ENCODE data around the gene PTPRM. TPM values are rescaled to one million over a fixed set of nuclear protein-coding genes. Genes with fewer than 3 reads are reported as not detected.

The PTPRM gene
- polyA plus RNA-seq, 1 experiment, result 81.1 TPM

DNA sequence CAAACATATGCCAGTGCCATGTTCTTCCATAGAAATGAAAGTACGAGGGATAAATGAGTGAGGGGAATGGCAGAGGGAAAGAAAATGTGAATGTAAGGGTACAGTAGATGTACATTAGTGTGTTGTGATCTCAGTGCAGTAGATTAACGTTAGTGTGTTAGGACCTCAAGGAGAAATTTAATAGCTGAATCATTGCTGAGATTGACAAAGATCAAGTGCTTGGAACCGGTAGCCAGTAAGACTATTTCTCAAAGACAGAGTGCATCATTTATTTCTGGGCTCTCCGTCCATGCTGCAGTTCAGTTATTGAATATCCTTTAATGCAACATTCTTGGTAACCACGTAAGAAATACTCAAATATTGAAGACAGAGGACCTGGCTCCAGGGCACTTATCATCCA is 246.0 kb downstream of the PTPRM start:
- ChIA-PET POLR2A (no interaction called here), CTCF (no interaction called here)
- no peak for DNase-seq (ENCODE audit: low read depth, low spot score)
- Histone ChIP-seq H3K27me3 (ENCODE audit: control insufficient read depth, insufficient read depth, low read length) (no peaks in the 10 kb centered on the region), H3K27ac (ENCODE audit: low read depth, low read length) (no peak overlapping the region), H3K9me3 (ENCODE audit: control insufficient read depth, insufficient read depth, low read length) (peaks cover 12% of the 10 kb centered on the region; the same call in 1 of the 2 replicates), H3K4me3 (ENCODE audit: low read depth, low read length) (no peak overlapping the region)
- TF ChIP-seq, protein P1, sequence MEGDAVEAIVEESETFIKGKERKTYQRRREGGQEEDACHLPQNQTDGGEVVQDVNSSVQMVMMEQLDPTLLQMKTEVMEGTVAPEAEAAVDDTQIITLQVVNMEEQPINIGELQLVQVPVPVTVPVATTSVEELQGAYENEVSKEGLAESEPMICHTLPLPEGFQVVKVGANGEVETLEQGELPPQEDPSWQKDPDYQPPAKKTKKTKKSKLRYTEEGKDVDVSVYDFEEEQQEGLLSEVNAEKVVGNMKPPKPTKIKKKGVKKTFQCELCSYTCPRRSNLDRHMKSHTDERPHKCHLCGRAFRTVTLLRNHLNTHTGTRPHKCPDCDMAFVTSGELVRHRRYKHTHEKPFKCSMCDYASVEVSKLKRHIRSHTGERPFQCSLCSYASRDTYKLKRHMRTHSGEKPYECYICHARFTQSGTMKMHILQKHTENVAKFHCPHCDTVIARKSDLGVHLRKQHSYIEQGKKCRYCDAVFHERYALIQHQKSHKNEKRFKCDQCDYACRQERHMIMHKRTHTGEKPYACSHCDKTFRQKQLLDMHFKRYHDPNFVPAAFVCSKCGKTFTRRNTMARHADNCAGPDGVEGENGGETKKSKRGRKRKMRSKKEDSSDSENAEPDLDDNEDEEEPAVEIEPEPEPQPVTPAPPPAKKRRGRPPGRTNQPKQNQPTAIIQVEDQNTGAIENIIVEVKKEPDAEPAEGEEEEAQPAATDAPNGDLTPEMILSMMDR (IDR thresholded peaks at IDR 0.05; ENCODE audit: low read depth, low read length), result no peak

DNA sequence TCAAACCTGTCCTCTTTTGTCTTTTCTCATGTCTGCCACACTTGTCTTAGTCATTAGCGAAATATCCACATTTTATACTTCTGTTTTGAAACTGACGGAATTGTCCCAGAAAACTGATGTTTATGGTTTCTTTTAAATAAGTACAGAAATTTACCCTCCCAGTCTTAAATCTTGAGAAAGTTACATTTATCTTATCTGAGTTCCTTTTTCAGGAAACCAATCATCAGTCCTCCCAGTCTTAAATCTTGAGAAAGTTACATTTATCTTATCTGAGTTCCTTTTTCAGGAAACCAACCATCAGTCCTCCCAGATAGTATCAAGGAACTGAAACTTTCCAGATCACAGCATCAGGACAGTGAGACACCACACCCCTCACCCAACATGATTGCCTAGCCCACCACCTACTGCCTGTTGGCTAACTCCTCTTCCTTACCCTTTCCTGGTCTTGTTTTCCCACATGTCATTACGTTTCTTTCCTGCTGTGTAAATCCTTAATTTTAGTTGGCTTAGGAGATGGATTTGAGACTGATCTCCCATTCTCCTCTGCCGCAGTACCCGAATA is 247.7 kb downstream of the PTPRM start:
- ChIA-PET CTCF (no interaction called here), POLR2A (no interaction called here)
- DNase-seq (ENCODE audit: low read depth, low spot score), result no peak
- no peak overlapping the region for H3K4me3 ChIP-seq (ENCODE audit: low read depth, low read length)
- TF ChIP-seq, protein P1 (IDR thresholded peaks at IDR 0.05; ENCODE audit: low read depth, low read length), result no peak
- no peaks in the 10 kb centered on the region for H3K27me3 ChIP-seq (ENCODE audit: control insufficient read depth, insufficient read depth, low read length)
- no peak overlapping the region for H3K27ac ChIP-seq (ENCODE audit: low read depth, low read length)
- peaks cover 12% of the 10 kb centered on the region; the same call in 1 of the 2 replicates for H3K9me3 ChIP-seq (ENCODE audit: control insufficient read depth, insufficient read depth, low read length)

DNA sequence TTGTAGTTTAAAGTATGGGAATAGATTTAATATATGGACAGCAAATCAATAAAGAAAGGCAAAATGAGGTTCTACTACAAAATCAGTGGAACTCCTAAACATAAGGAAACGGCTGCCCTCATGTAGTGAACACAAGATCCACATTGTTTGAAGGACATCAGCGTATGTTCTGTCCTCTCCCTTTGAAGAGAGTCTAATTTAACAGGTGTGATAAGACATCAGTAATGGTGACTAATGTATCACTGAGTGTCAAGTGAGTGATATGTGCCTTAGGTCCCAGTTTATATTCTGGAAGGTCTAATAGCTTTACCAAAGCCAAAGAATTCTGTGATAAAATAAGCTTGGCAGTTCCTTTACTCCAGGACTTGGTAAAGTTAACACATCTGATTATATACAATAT is 248.7 kb downstream of the PTPRM start:
- no peak for DNase-seq (ENCODE audit: low read depth, low spot score)
- H3K4me3 ChIP-seq (ENCODE audit: low read depth, low read length), result no peak overlapping the region
- POLR2A ChIA-PET, result no interaction called here
- peaks cover 12% of the 10 kb centered on the region; the same call in 1 of the 2 replicates for H3K9me3 ChIP-seq (ENCODE audit: control insufficient read depth, insufficient read depth, low read length)
- CTCF ChIA-PET, result interaction anchor here (0.6 kb wide), 1 partner anchor 248 kb away, joined by 3 read pairs; no protein-coding TSS in a partner anchor
- TF ChIP-seq, protein P1 (IDR thresholded peaks at IDR 0.05; ENCODE audit: low read depth, low read length), result no peak
- no peak overlapping the region for H3K27ac ChIP-seq (ENCODE audit: low read depth, low read length)
- H3K27me3 ChIP-seq (ENCODE audit: control insufficient read depth, insufficient read depth, low read length), result no peaks in the 10 kb centered on the region

DNA sequence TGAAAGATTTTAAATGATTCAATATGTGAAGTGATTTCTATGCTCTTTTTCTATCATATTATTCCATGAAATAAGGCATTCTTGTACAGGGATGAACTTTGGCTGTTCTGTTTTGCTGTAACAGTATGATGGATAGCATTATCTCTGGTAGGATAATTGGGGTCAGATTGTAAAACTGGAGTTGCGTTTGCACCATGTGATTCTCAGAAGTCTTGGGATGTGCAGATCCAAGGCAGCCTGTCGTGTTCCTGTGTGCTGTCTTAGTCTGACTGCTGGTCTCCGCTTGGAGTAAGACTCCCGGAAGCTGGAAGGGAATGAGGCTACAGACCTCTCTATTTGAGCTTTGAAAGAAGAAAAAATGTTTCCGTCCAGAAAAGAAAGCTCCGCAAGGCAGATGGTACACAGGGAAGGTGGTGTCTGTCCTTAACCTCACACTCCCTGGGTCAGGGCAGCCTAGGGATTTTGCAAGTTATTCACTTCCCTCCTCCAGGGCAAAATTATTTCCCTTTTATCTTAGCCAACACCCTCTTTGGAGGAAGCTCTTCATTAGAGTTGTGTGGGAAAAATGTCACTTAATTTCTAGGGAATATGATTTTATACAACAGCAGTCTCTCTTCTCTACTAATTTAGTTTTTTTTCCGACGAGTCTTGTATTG is 250.6 kb downstream of the PTPRM start:
- CTCF ChIA-PET, result interaction anchor here (0.6 kb wide), 1 partner anchor 283 kb away, joined by 3 read pairs; no protein-coding TSS in a partner anchor

DNA sequence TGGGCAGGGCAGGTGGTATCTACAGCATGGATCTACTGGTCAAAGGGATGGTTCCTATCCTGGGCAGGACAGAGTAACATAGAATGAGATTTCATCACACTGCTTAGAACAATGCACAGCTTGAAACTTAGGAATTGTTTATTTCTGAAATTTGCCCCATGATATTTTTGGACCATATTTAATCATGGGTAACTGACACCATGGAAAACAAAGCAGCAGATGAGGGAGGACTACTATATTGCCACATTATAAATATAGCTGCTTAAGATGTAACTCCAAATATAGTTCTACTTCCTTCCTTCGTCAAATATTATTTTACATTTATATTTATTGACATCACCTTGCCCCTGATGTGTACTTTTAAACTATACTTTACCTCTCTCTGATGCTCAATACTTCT is 254.7 kb downstream of the PTPRM start:
- ChIA-PET POLR2A (no interaction called here), CTCF (no interaction called here)
- Histone ChIP-seq H3K9me3 (ENCODE audit: control insufficient read depth, insufficient read depth, low read length) (no peaks in the 10 kb centered on the region), H3K27ac (ENCODE audit: low read depth, low read length) (no peak overlapping the region), H3K4me3 (ENCODE audit: low read depth, low read length) (no peak overlapping the region), H3K27me3 (ENCODE audit: control insufficient read depth, insufficient read depth, low read length) (no peaks in the 10 kb centered on the region)
- TF ChIP-seq, protein P1 (IDR thresholded peaks at IDR 0.05; ENCODE audit: low read depth, low read length), result no peak
- no peak for DNase-seq (ENCODE audit: low read depth, low spot score)

More for the DNA sequence above, 250.6 kb downstream of the PTPRM start:
- H3K9me3 ChIP-seq (ENCODE audit: control insufficient read depth, insufficient read depth, low read length), result peaks cover 12% of the 10 kb centered on the region; the same call in 1 of the 2 replicates
- no peak for DNase-seq (ENCODE audit: low read depth, low spot score)
- TF ChIP-seq, protein P1 (IDR thresholded peaks at IDR 0.05; ENCODE audit: low read depth, low read length), result no peak
- no peak overlapping the region for H3K4me3 ChIP-seq (ENCODE audit: low read depth, low read length)
- POLR2A ChIA-PET, result no interaction called here
- H3K27ac ChIP-seq (ENCODE audit: low read depth, low read length), result no peak overlapping the region
- no peaks in the 10 kb centered on the region for H3K27me3 ChIP-seq (ENCODE audit: control insufficient read depth, insufficient read depth, low read length)
